GM23338 (cell line): ENCODE measurements around the gene CASP8. TPM values are rescaled to one million over a fixed set of nuclear protein-coding genes. Genes with fewer than 3 reads are reported as not detected.
"Not testable (repeated sequence)": the region's sequence is repeated elsewhere in the genome, so short reads cannot be mapped to it uniquely, and the experiment has no call there.

Source experiments
- ATAC-seq: fragments of 200-7000 bp; cut with Tn5 transposase; 3 replicates; pipeline ENCODE4 v1.9.1; 2020
- DNase-seq: peaks from one replicate; pipeline ENCODE4 v3.0.0-alpha.2; 2015; ENCODE audit warnings: low spot score
- H2AFZ ChIP-seq: fragments of 200-600 bp; sonication (generic); 2 replicates; pipeline ENCODE4 v1.8.0; 2016; ENCODE audit warnings: antibody characterized with exemption, mild to moderate bottlenecking, moderate library complexity
- H3F3A ChIP-seq: fragments of 200-600 bp; sonication (generic); replicated peaks from 2 replicates; pipeline ENCODE4 v1.8.0; 2017; ENCODE audit warnings: antibody characterized with exemption, mixed run types, low read depth
- H3K27ac ChIP-seq: fragments of 200-600 bp; sonication (generic); 2 replicates; pipeline ENCODE4 v1.6.1; 2016; ENCODE audit warnings: low read depth
- H3K27me3 ChIP-seq: fragments of 200-600 bp; sonication (generic); 2 replicates; pipeline ENCODE4 v1.8.0; 2016; ENCODE audit warnings: mild to moderate bottlenecking, mixed run types, moderate library complexity; ENCODE audit not compliant: insufficient read depth
- H3K36me3 ChIP-seq: fragments of 200-600 bp; sonication (generic); 2 replicates; pipeline ENCODE4 v1.8.0; 2016; ENCODE audit warnings: mild to moderate bottlenecking; ENCODE audit not compliant: insufficient read depth
- H3K4me1 ChIP-seq: fragments of 200-600 bp; sonication (generic); 2 replicates; pipeline ENCODE4 v1.8.0; 2016; ENCODE audit warnings: mild to moderate bottlenecking, moderate library complexity; ENCODE audit not compliant: insufficient read depth
- H3K4me2 ChIP-seq: fragments of 200-600 bp; sonication (generic); 2 replicates; pipeline ENCODE4 v1.7.1; 2017; ENCODE audit warnings: mixed run types
- H3K4me3 ChIP-seq: fragments of 200-600 bp; sonication (generic); 2 replicates; pipeline ENCODE4 v1.6.1; 2016; ENCODE audit warnings: mixed run types
- H3K79me2 ChIP-seq: fragments of 200-600 bp; sonication (generic); replicated peaks from 2 replicates; pipeline ENCODE4 v1.8.0; 2017; ENCODE audit warnings: mild to moderate bottlenecking; ENCODE audit not compliant: insufficient read depth
- H3K9me2 ChIP-seq: fragments of 200-600 bp; sonication (generic); 2 replicates; pipeline ENCODE4 v1.8.0; 2017; ENCODE audit not compliant: insufficient read depth
- H4K20me1 ChIP-seq: fragments of 200-600 bp; sonication (generic); replicated peaks from 2 replicates; pipeline ENCODE4 v1.8.0; 2017; ENCODE audit warnings: mild to moderate bottlenecking; ENCODE audit not compliant: insufficient read depth
- H3K27ac Mint-ChIP-seq: 2 replicates; pipeline ENCODE4 v1.8.0; 2020; ENCODE audit warnings: inconsistent platforms, mild to moderate bottlenecking, moderate library complexity, mixed read lengths
- H3K27me3 Mint-ChIP-seq: 3 replicates; pipeline ENCODE4 v1.8.0; 2022; ENCODE audit warnings: low read depth, mild to moderate bottlenecking, moderate library complexity, mixed read lengths, inconsistent platforms; ENCODE audit not compliant: insufficient read depth, poor library complexity
- H3K36me3 Mint-ChIP-seq: 3 replicates; pipeline ENCODE4 v1.8.0; 2021; ENCODE audit warnings: low read depth, mild to moderate bottlenecking, inconsistent platforms, moderate library complexity, mixed read lengths
- H3K4me1 Mint-ChIP-seq: 3 replicates; pipeline ENCODE4 v1.8.0; 2020; ENCODE audit warnings: mild to moderate bottlenecking, inconsistent platforms, mixed read lengths
- H3K4me3 Mint-ChIP-seq: 3 replicates; pipeline ENCODE4 v1.8.0; 2021; ENCODE audit warnings: moderate library complexity, mild to moderate bottlenecking, inconsistent platforms, mixed read lengths
- H3K9me3 Mint-ChIP-seq: 3 replicates; pipeline ENCODE4 v1.8.0; 2020; ENCODE audit warnings: moderate library complexity, mild to moderate bottlenecking, inconsistent platforms, mixed read lengths
- ETS1 ChIP-seq: IDR thresholded peaks from 2 replicates; pipeline ENCODE4 v1.6.1; 2016; ENCODE audit warnings: antibody characterized with exemption
- STAT1 ChIP-seq: IDR thresholded peaks from one replicate; pipeline ENCODE4 v1.6.1; 2016; ENCODE audit warnings: antibody characterized with exemption; ENCODE audit not compliant: unreplicated experiment
- ZNF114 ChIP-seq: fragments of 250-450 bp; sonication (Bioruptor Pico); IDR thresholded peaks from 2 replicates; pipeline ENCODE4 v1.5.0; 2020; ENCODE audit warnings: mild to moderate bottlenecking, moderate library complexity
- polyA plus RNA-seq: library from polyadenylated mRNA; unstranded; fragments of >200 nt; fragmentation: Nextera tagmentation; extraction: Ambion mirVana; gene quantifications from 2 replicates; pipeline ENCODE4 v1.2.1, GENCODE V29; 2016
- total RNA-seq: library from RNA; depleted of rRNA; stranded (reverse); fragments of >200 nt; shearing (Covaris generic); gene quantifications from 2 replicates; pipeline ENCODE4 v1.2.3, GENCODE V29; 2014

Gene CASP8
- total and polyA plus RNA-seq, 2 experiments from 2014 or later = 2.3 to 3.6 TPM

- H3K27me3 Mint-ChIP-seq = no peaks in the 10 kb centered on the region
- no peak for DNase-seq
- H3K36me3 Mint-ChIP-seq = no peaks in the 10 kb centered on the region
- H3K9me3 Mint-ChIP-seq = no peaks in the 10 kb centered on the region
- H4K20me1 ChIP-seq = no peaks in the 10 kb centered on the region
- no peak for TF ChIP-seq ETS1
- TF ChIP-seq STAT1 = no peak
- no peak overlapping the region for H3K4me2 ChIP-seq
- no peaks in the 10 kb centered on the region for H3F3A ChIP-seq
- H3K79me2 ChIP-seq = no peaks in the 10 kb centered on the region
- no peak overlapping the region for H3K4me3 Mint-ChIP-seq
- H3K4me1 Mint-ChIP-seq = no peaks in the 10 kb centered on the region
- H3K9me2 ChIP-seq = no peaks in the 10 kb centered on the region
- no peak overlapping the region for H3K4me3 ChIP-seq
- no peaks in the 10 kb centered on the region for H3K4me1 ChIP-seq
- no peak overlapping the region for H2AFZ ChIP-seq
- no peak overlapping the region for H3K27ac Mint-ChIP-seq
- no peaks in the 10 kb centered on the region for H3K27me3 ChIP-seq
- H3K36me3 ChIP-seq = no peaks in the 10 kb centered on the region
- no peak for ATAC-seq
- H3K27ac ChIP-seq = no peak overlapping the region
Observed at GRCh38 chr2:201280191-201281040, 20.1 kb downstream of the CASP8 start.

- no peak for ATAC-seq
- Histone ChIP-seq H4K20me1 (no peaks in the 10 kb centered on the region), H3F3A (no peaks in the 10 kb centered on the region), H3K27ac (no peak overlapping the region), H3K9me2 (no peaks in the 10 kb centered on the region; the same call in 1 of the 2 replicates), H3K79me2 (no peaks in the 10 kb centered on the region), H3K36me3 (no peaks in the 10 kb centered on the region), H3K4me1 (no peaks in the 10 kb centered on the region), H3K4me3 (no peak overlapping the region), H3K4me2 (no peak overlapping the region), H3K27me3 (no peaks in the 10 kb centered on the region), H2AFZ (no peak overlapping the region)
- no peak overlapping the region for H3K27ac Mint-ChIP-seq
- H3K36me3 Mint-ChIP-seq = peaks cover 11% of the 10 kb centered on the region; the same call in 2 of the 3 replicates
- no peaks in the 10 kb centered on the region for H3K27me3 Mint-ChIP-seq
- peaks cover 8% of the 10 kb centered on the region; the same call in 2 of the 3 replicates for H3K9me3 Mint-ChIP-seq
- no peak for TF ChIP-seq ZNF114
- no peak overlapping the region for H3K4me3 Mint-ChIP-seq
- H3K4me1 Mint-ChIP-seq = no peaks in the 10 kb centered on the region
- no peak for DNase-seq
Observed at GRCh38 chr2:201285499-201285898, 25.2 kb downstream of the CASP8 start.

GRCh38 chr2:201290457-201291148 lies 30.3 kb downstream of the CASP8 start:
- not testable (repeated sequence) for H3K79me2 ChIP-seq, ATAC-seq, H3K9me2 ChIP-seq, H3K27me3 ChIP-seq, H3K4me2 ChIP-seq, H3K27ac Mint-ChIP-seq, H3K4me3 Mint-ChIP-seq, H3F3A ChIP-seq, H3K4me3 ChIP-seq, H3K4me1 Mint-ChIP-seq, H2AFZ ChIP-seq, H3K4me1 ChIP-seq, H3K27ac ChIP-seq, H3K27me3 Mint-ChIP-seq, H4K20me1 ChIP-seq, H3K36me3 ChIP-seq, DNase-seq
- Mint-ChIP-seq H3K36me3 (peaks cover 16% of the 10 kb centered on the region; the same call in 2 of the 3 replicates), H3K9me3 (peaks cover 35% of the 10 kb centered on the region)
